Trophoblast cell (in vitro differentiated cells and primary cell): Measurements from ENCODE around the gene POLA1.

Source experiments
- DNase-seq, 2 donors: peaks; one replicate each; pipeline ENCODE4 v3.0.0-alpha.2; 2016
- H2AFZ ChIP-seq: 2 replicates; pipeline ENCODE4 v1.6.1; 2013; ENCODE audit warnings: low read length, moderate library complexity, mild to moderate bottlenecking; ENCODE audit not compliant: insufficient read depth, poor library complexity
- H2AK5ac ChIP-seq: 2 replicates; pipeline ENCODE4 v1.6.1; 2013; ENCODE audit warnings: mild to moderate bottlenecking, low read length
- H2BK120ac ChIP-seq: 2 replicates; pipeline ENCODE4 v1.6.1; 2013; ENCODE audit warnings: low read length, mild to moderate bottlenecking, moderate library complexity; ENCODE audit not compliant: insufficient read depth, poor library complexity
- H2BK12ac ChIP-seq: 2 replicates; pipeline ENCODE4 v1.6.1; 2013; ENCODE audit warnings: mild to moderate bottlenecking, low read length, moderate library complexity
- H2BK5ac ChIP-seq: 2 replicates; pipeline ENCODE4 v1.6.1; 2013; ENCODE audit warnings: low read length, low read depth, moderate library complexity, mild to moderate bottlenecking; ENCODE audit not compliant: poor library complexity
- H3K14ac ChIP-seq: 2 replicates; pipeline ENCODE4 v1.6.1; 2013; ENCODE audit warnings: mild to moderate bottlenecking, low read length
- H3K18ac ChIP-seq: 2 replicates; pipeline ENCODE4 v1.6.1; 2013; ENCODE audit warnings: mild to moderate bottlenecking, low read length
- H3K23ac ChIP-seq: 2 replicates; pipeline ENCODE4 v1.6.1; 2013; ENCODE audit warnings: low read length
- H3K27ac ChIP-seq: 2 replicates; pipeline ENCODE4 v1.5.1; 2013; ENCODE audit warnings: low read depth, mild to moderate bottlenecking, inconsistent platforms, low read length, moderate library complexity
- H3K27me3 ChIP-seq: 2 replicates; pipeline ENCODE4 v1.6.1; 2013; ENCODE audit warnings: inconsistent platforms, mild to moderate bottlenecking, low read length, moderate library complexity; ENCODE audit not compliant: insufficient read depth
- H3K36me3 ChIP-seq, 2 experiments: 1 replicate in 1 of 2; 2 replicates in 1 of 2; pipeline ENCODE4 v1.6.1; 2013; ENCODE audit warnings: low read length in 2 of 2, mild to moderate bottlenecking in 2 of 2, moderate library complexity in 1 of 2; ENCODE audit not compliant: insufficient read depth in 2 of 2, control insufficient read depth in 1 of 2
- H3K4ac ChIP-seq: 2 replicates; pipeline ENCODE4 v1.6.1; 2013; ENCODE audit warnings: low read depth, mild to moderate bottlenecking, low read length, moderate library complexity
- H3K4me1 ChIP-seq, 2 experiments: 1 replicate in 1 of 2; 2 replicates in 1 of 2; pipeline ENCODE4 v1.6.1; 2013; ENCODE audit warnings: low read length in 2 of 2, mild to moderate bottlenecking in 2 of 2, moderate library complexity in 1 of 2; ENCODE audit not compliant: insufficient read depth in 2 of 2, control insufficient read depth in 1 of 2
- H3K4me2 ChIP-seq: 2 replicates; pipeline ENCODE4 v1.6.1; 2013; ENCODE audit warnings: inconsistent platforms, mild to moderate bottlenecking, low read length, moderate library complexity
- H3K4me3 ChIP-seq: 2 replicates; pipeline ENCODE4 v1.5.1; 2013; ENCODE audit warnings: mild to moderate bottlenecking, low read depth, low read length, inconsistent platforms
- H3K79me1 ChIP-seq: one replicate; pipeline ENCODE4 v1.6.1; 2013; ENCODE audit warnings: low read length
- H3K79me2 ChIP-seq: 2 replicates; pipeline ENCODE4 v1.6.1; 2013; ENCODE audit warnings: low read length, mild to moderate bottlenecking; ENCODE audit not compliant: control insufficient read depth, insufficient read depth, poor library complexity
- H3K9ac ChIP-seq: 2 replicates; pipeline ENCODE4 v1.6.1; 2013; ENCODE audit warnings: mild to moderate bottlenecking, low read length
- H3K9me3 ChIP-seq: 2 replicates; pipeline ENCODE4 v1.6.1; 2013; ENCODE audit warnings: low read depth, mild to moderate bottlenecking, control low read depth, inconsistent platforms, low read length; ENCODE audit not compliant: insufficient read depth
- H4K12ac ChIP-seq: 2 replicates; pipeline ENCODE4 v1.6.1; 2013; ENCODE audit warnings: low read depth, mild to moderate bottlenecking, low read length, moderate library complexity
- H4K8ac ChIP-seq: 2 replicates; pipeline ENCODE4 v1.6.1; 2013; ENCODE audit warnings: low read depth, mild to moderate bottlenecking, low read length, moderate library complexity
- H4K91ac ChIP-seq: one replicate; pipeline ENCODE4 v1.6.1; 2013; ENCODE audit warnings: low read depth, mild to moderate bottlenecking, low read length, moderate library complexity
- whole genome bisulfite sequencing: extraction: QIAGEN DNeasy Blood & Tissue Kit; methylation state at CpG from one replicate; pipeline ENCODE4 v1.1.7; 2013; ENCODE audit warnings: missing lambda C conversion rate; ENCODE audit not compliant: insufficient read length, insufficient coverage; ENCODE audit errors: extremely low coverage; 5-methylcytosine and 5-hydroxymethylcytosine counted together

The POLA1 gene

DNA sequence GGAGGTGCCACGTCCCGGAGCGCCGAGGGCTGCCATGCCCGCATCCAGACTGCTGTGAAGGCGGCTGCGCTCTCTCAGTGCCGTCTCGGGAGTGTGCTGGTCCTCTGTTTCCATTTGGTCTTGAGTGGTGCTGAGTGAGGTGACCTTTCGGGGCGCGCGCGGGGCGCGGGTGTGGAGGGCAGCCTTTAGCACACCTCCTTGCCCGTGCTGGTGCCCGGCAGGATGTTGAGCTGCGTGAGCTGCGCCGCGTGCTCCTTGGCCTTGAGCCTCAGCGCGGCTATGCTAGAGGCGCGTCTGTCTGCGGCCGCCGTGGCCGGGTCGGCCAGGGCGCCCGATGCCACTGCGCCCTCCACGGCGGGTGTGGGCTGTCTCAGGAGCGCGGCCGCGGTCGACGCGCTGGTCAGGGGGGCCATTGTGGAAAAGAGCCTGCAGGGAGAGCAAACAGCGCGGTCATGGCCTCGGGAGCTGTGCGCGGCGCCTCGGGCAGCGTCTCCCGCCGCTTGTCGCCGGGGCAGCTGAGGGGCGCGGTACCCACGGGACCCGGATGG, 310.8 kb downstream of the POLA1 start:
- H3K27ac ChIP-seq, result no peak overlapping the region
- no peak overlapping the region for H3K4me3 ChIP-seq
- H4K12ac ChIP-seq, result no peak overlapping the region
- H3K9ac ChIP-seq, result no peak overlapping the region
- H2BK5ac ChIP-seq, result no peak overlapping the region
- H2BK12ac ChIP-seq, result no peak overlapping the region
- no peak overlapping the region for H2AK5ac ChIP-seq
- H3K4me1 ChIP-seq, result peaks cover 6 to 11% of the 10 kb centered on the region in 2 experiments
- no peak overlapping the region for H3K14ac ChIP-seq
- H3K36me3 ChIP-seq, result no peaks in the 10 kb centered on the region
- no peak overlapping the region for H2AFZ ChIP-seq
- DNase-seq, result peak in 1 of 2 donors; percentile 36
- no peak overlapping the region for H3K18ac ChIP-seq
- no peak overlapping the region for H2BK120ac ChIP-seq
- no peak overlapping the region for H3K4ac ChIP-seq
- H4K8ac ChIP-seq, result no peak overlapping the region
- no CpG with 5 or more reads among the region's 59 CpGs for WGBS
- no peak overlapping the region for H3K23ac ChIP-seq
- H4K91ac ChIP-seq, result no peak overlapping the region
- H3K79me1 ChIP-seq, result peaks cover 2% of the 10 kb centered on the region
- H3K4me2 ChIP-seq, result peak overlapping the region; percentile 59
- H3K9me3 ChIP-seq, result no peaks in the 10 kb centered on the region
- peaks cover 62% of the 10 kb centered on the region for H3K27me3 ChIP-seq
- H3K79me2 ChIP-seq, result no peaks in the 10 kb centered on the region

DNA sequence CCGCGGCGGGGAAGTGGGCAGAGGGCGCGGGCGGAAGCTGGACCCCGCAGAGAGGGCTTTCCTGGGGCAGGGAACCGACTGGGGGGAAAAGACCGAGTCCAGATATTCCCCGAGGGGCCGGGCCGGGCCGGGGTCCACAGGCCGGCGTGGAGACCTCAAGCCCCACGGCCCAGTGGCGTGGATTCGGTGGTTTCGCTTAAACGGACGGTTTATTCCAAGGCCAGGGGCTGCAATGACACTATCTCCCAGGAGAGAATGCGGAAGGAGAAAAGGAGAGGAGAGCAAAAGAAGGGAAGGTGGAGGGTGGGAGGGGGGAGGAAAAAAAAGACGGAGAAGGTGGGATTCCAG, 311.3 kb downstream of the POLA1 start:
- H3K18ac ChIP-seq, result no peak overlapping the region

DNA sequence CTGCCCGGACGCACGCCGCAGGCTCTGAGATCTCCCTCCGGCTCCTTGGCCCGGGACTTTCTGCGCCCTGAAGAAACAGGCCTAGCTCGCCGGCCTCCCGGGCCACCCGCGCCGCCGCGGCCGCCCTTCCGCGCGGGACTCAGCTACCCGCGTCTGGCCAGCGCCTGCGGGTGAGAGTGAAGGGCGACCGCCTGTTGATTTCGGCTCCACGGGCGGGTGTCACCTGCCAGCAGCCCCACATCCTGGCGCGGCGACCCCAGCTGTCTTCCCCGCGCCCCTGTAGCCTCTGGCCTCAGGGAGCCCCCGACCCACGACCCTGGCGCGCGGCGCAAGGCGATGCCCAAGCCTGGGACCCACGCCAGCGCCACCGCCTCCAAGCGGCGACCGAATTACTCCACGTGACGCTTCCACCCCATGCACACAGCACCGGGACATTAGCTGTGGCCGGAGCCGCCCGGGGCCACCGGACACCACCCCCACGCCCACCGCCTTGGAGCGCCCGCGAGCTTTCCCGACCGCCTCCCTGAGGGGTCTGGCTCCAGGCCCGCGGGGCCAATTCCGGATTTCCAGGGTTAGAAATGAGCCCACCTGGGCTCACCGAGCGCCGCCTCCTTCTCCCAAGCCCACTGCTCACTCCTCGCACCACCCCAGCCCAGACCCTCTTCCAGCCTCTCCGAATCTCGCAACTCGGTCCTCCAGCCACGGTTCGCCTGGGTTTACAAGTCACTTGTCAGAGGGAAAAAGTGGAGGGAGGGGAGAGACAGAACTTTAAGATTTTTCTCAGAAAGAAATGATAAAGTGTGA, 311.9 kb downstream of the POLA1 start:
- Histone ChIP-seq H3K9ac (no peak overlapping the region), H3K9me3 (no peaks in the 10 kb centered on the region), H2BK120ac (no peak overlapping the region), H3K4me2 (peak overlapping the region; percentile 59), H2AFZ (no peak overlapping the region), H3K27ac (no peak overlapping the region), H3K4me1 (peaks cover 6 to 11% of the 10 kb centered on the region in 2 experiments), H3K27me3 (peaks cover 71% of the 10 kb centered on the region), H2BK5ac (no peak overlapping the region), H4K12ac (no peak overlapping the region), H3K79me2 (no peaks in the 10 kb centered on the region), H3K36me3 (no peaks in the 10 kb centered on the region), H4K8ac (no peak overlapping the region), H3K23ac (no peak overlapping the region), H3K4ac (no peak overlapping the region), H2AK5ac (no peak overlapping the region), H3K18ac (no peak overlapping the region), H3K79me1 (peaks cover 2% of the 10 kb centered on the region), H2BK12ac (no peak overlapping the region), H4K91ac (no peak overlapping the region), H3K14ac (no peak overlapping the region), H3K4me3 (no peak overlapping the region)
- DNase-seq, result peak; percentile 26 to 58
- WGBS, result no CpG with 5 or more reads among the region's 72 CpGs

More for the DNA sequence above, 311.3 kb downstream of the POLA1 start:
- no peaks in the 10 kb centered on the region for H3K36me3 ChIP-seq
- H2BK120ac ChIP-seq, result no peak overlapping the region
- H3K4me3 ChIP-seq, result no peak overlapping the region
- H3K23ac ChIP-seq, result no peak overlapping the region
- H4K8ac ChIP-seq, result no peak overlapping the region
- H3K9me3 ChIP-seq, result no peaks in the 10 kb centered on the region
- H3K4me1 ChIP-seq, result peaks cover 6 to 11% of the 10 kb centered on the region in 2 experiments
- H2BK5ac ChIP-seq, result no peak overlapping the region
- H2AK5ac ChIP-seq, result no peak overlapping the region
- no peak overlapping the region for H3K4ac ChIP-seq
- H2AFZ ChIP-seq, result no peak overlapping the region
- peak overlapping the region; percentile 59 for H3K4me2 ChIP-seq
- peaks cover 66% of the 10 kb centered on the region for H3K27me3 ChIP-seq
- DNase-seq, result no peak
- no CpG with 5 or more reads among the region's 23 CpGs for WGBS
- H3K79me2 ChIP-seq, result no peaks in the 10 kb centered on the region
- H3K27ac ChIP-seq, result no peak overlapping the region
- no peak overlapping the region for H2BK12ac ChIP-seq
- no peak overlapping the region for H3K9ac ChIP-seq
- H4K12ac ChIP-seq, result no peak overlapping the region
- H3K79me1 ChIP-seq, result peaks cover 2% of the 10 kb centered on the region
- no peak overlapping the region for H4K91ac ChIP-seq
- H3K14ac ChIP-seq, result no peak overlapping the region

DNA sequence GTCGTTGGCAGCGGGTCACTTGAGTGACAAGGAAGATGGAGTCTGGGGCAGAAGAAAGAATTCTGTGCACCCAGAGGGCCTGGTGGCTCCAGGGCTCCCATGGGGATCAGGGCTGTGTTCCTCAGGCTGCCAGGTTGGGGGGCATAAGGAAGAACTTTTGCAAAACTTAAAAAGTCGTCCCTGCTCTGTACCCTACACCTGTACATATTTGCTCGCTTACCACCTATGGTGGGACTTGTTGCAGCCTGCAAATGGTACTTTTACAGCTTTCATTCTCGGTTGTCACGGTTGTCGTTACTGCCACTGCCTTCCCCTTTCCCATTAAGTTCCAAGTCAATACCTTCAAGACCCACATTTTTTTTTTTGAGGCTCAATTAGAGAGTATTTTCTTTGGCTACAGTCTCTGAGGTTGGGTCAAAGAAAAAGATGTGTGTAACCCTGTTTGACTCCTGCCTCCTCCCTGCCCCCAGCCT, 312.9 kb downstream of the POLA1 start:
- no peak overlapping the region for H4K8ac ChIP-seq
- H2AK5ac ChIP-seq, result no peak overlapping the region
- no peak overlapping the region for H3K23ac ChIP-seq
- H3K4ac ChIP-seq, result no peak overlapping the region
- H3K79me1 ChIP-seq, result peaks cover 2% of the 10 kb centered on the region
- peaks cover 78% of the 10 kb centered on the region for H3K27me3 ChIP-seq
- no peak overlapping the region for H4K12ac ChIP-seq
- H3K27ac ChIP-seq, result no peak overlapping the region
- no peak overlapping the region for H2AFZ ChIP-seq
- no peaks in the 10 kb centered on the region for H3K36me3 ChIP-seq
- H3K9ac ChIP-seq, result no peak overlapping the region
- H2BK5ac ChIP-seq, result no peak overlapping the region
- H2BK12ac ChIP-seq, result no peak overlapping the region
- no peak overlapping the region for H4K91ac ChIP-seq
- no peak overlapping the region for H3K14ac ChIP-seq
- H3K9me3 ChIP-seq, result no peaks in the 10 kb centered on the region
- no CpG with 5 or more reads among the region's 7 CpGs for WGBS
- H3K18ac ChIP-seq, result no peak overlapping the region
- H3K79me2 ChIP-seq, result no peaks in the 10 kb centered on the region
- peak overlapping the region; percentile 52 for H3K4me2 ChIP-seq
- H3K4me3 ChIP-seq, result no peak overlapping the region
- no peak overlapping the region for H2BK120ac ChIP-seq
- no peak for DNase-seq
- H3K4me1 ChIP-seq, result peaks cover 6 to 11% of the 10 kb centered on the region in 2 experiments
